ENCODE measurements around the gene SPSB1.

GRCh38 chr1:9250411-9251381, 42.0 kb upstream of the SPSB1 start:
- no peak for TF ChIP-seq CTCF (IDR thresholded peaks at IDR 0.05)
- TF ChIP-seq POLR2A (IDR thresholded peaks at IDR 0.05) = no peak

All from thyroid gland (tissue), 4 donors.